Measurements from ENCODE around the gene PTS.
A peak's percentile ranks its signal among the peaks of the same experiment; 100 is the strongest.
"Not testable (repeated sequence)": the region's sequence is repeated elsewhere in the genome, so short reads cannot be mapped to it uniquely, and the experiment has no call there.

Gene PTS

GRCh38 chr11:112226062-112226830, at the start of gene PTS:
Gene PTS, plus strand, starts transcription at chr11:112226428. Its CDS starts 16 bp downstream, at chr11:112226444.
- DNase-seq, result peak; percentile 91

GRCh38 chr11:112177589-112177988, 48.6 kb upstream of the PTS start:
- DNase-seq, result no peak

- no peak for DNase-seq
Measured at GRCh38 chr11:112178428-112178827, 47.8 kb upstream of the PTS start.

- no peak for DNase-seq
Measured at GRCh38 chr11:112178936-112179335, 47.3 kb upstream of the PTS start.

- DNase-seq, result peak; percentile 23
Measured at GRCh38 chr11:112179601-112180000, 46.6 kb upstream of the PTS start.

- DNase-seq, result no peak
Measured at GRCh38 chr11:112182867-112183266, 43.4 kb upstream of the PTS start.

- DNase-seq, result no peak
Measured at GRCh38 chr11:112185883-112186282, 40.3 kb upstream of the PTS start.

GRCh38 chr11:112186304-112186703, 39.9 kb upstream of the PTS start:
- DNase-seq, result no peak

GRCh38 chr11:112195113-112195512, 31.1 kb upstream of the PTS start:
- DNase-seq, result not testable (repeated sequence)

GRCh38 chr11:112195951-112196351, 30.3 kb upstream of the PTS start:
- no peak for DNase-seq

GRCh38 chr11:112196519-112197087, 29.6 kb upstream of the PTS start:
- no peak for DNase-seq

GRCh38 chr11:112199101-112199500, 27.1 kb upstream of the PTS start:
- DNase-seq, result not testable (repeated sequence)

- DNase-seq, result no peak
Measured at GRCh38 chr11:112200252-112200651, 26.0 kb upstream of the PTS start.

GRCh38 chr11:112206071-112206470, 20.2 kb upstream of the PTS start:
- no peak for DNase-seq

- DNase-seq, result no peak
Measured at GRCh38 chr11:112210890-112211289, 15.3 kb upstream of the PTS start.

- no peak for DNase-seq
Measured at GRCh38 chr11:112211536-112211935, 14.7 kb upstream of the PTS start.

GRCh38 chr11:112212290-112212689, 13.9 kb upstream of the PTS start:
- DNase-seq, result no peak

- DNase-seq, result no peak
Measured at GRCh38 chr11:112212710-112213109, 13.5 kb upstream of the PTS start.

- DNase-seq, result no peak
Measured at GRCh38 chr11:112213753-112214152, 12.5 kb upstream of the PTS start.

- no peak for DNase-seq
Measured at GRCh38 chr11:112215621-112216020, 10.6 kb upstream of the PTS start.

- no peak for DNase-seq
Measured at GRCh38 chr11:112216561-112217105, 9.6 kb upstream of the PTS start.

GRCh38 chr11:112219476-112220232, 6.6 kb upstream of the PTS start:
- peak; percentile 87 for DNase-seq

GRCh38 chr11:112221274-112221835, 4.9 kb upstream of the PTS start:
- DNase-seq, result no peak

Measured in midbrain (tissue), 1 donor.